ENCODE results near the gene COPZ1.

Gene COPZ1

GRCh38 chr12:54363047-54363446, 38.1 kb downstream of the COPZ1 start:
- Histone ChIP-seq H2BK5ac (ENCODE audit: low read length) (no peak overlapping the region), H3K4ac (ENCODE audit: low read depth, low read length) (no peak overlapping the region), H3K4me3 (ENCODE audit: low read length) (no peak overlapping the region), H3K56ac (ENCODE audit: low read length) (no peak overlapping the region), H2BK15ac (replicated peaks; ENCODE audit: low read depth) (no peak overlapping the region), H3K4me2 (ENCODE audit: low read length) (no peak overlapping the region), H2BK120ac (ENCODE audit: low read depth, low read length) (no peak overlapping the region), H3K79me1 (ENCODE audit: low read length) (no peaks in the 10 kb centered on the region), H4K5ac (ENCODE audit: low read length) (no peak overlapping the region), H3K79me2 (ENCODE audit: control insufficient read depth, insufficient read depth, low read length) (no peaks in the 10 kb centered on the region), H2AK5ac (ENCODE audit: low read length) (no peak overlapping the region), H3K27me3 (ENCODE audit: insufficient read depth, low read length, poor library complexity) (no peaks in the 10 kb centered on the region), H3K18ac (ENCODE audit: low read length) (no peak overlapping the region), H3K36me3 (ENCODE audit: control insufficient read depth, insufficient read depth, low read length) (no peaks in the 10 kb centered on the region), H3K9ac (ENCODE audit: low read length) (no peak overlapping the region), H3K27ac (ENCODE audit: low read depth, low read length) (no peak overlapping the region), H4K8ac (ENCODE audit: low read depth, low read length) (no peak overlapping the region), H3K23ac (ENCODE audit: low read length) (no peak overlapping the region), H3K4me1 (ENCODE audit: control insufficient read depth, low read depth, low read length) (no peaks in the 10 kb centered on the region)
- DNase-seq = no peak
- no CpG with 5 or more reads among the region's 8 CpGs for WGBS (ENCODE audit: extremely low coverage, insufficient coverage, low lambda C conversion rate)

GRCh38 chr12:54363618-54364017, 38.7 kb downstream of the COPZ1 start:
- Histone ChIP-seq H3K79me2 (ENCODE audit: control insufficient read depth, insufficient read depth, low read length) (no peaks in the 10 kb centered on the region), H3K36me3 (ENCODE audit: control insufficient read depth, insufficient read depth, low read length) (no peaks in the 10 kb centered on the region), H3K4me3 (ENCODE audit: low read length) (no peak overlapping the region), H3K23ac (ENCODE audit: low read length) (no peak overlapping the region), H2BK5ac (ENCODE audit: low read length) (no peak overlapping the region), H3K27ac (ENCODE audit: low read depth, low read length) (no peak overlapping the region), H3K9ac (ENCODE audit: low read length) (no peak overlapping the region), H3K56ac (ENCODE audit: low read length) (peak overlapping the region; percentile 3), H3K27me3 (ENCODE audit: insufficient read depth, low read length, poor library complexity) (no peaks in the 10 kb centered on the region), H3K4ac (ENCODE audit: low read depth, low read length) (no peak overlapping the region), H2AK5ac (ENCODE audit: low read length) (no peak overlapping the region), H4K5ac (ENCODE audit: low read length) (no peak overlapping the region), H3K79me1 (ENCODE audit: low read length) (no peaks in the 10 kb centered on the region), H2BK120ac (ENCODE audit: low read depth, low read length) (no peak overlapping the region), H2BK15ac (replicated peaks; ENCODE audit: low read depth) (no peak overlapping the region), H3K4me2 (ENCODE audit: low read length) (no peak overlapping the region), H4K8ac (ENCODE audit: low read depth, low read length) (no peak overlapping the region), H3K18ac (ENCODE audit: low read length) (no peak overlapping the region), H3K4me1 (ENCODE audit: control insufficient read depth, low read depth, low read length) (peaks cover 2% of the 10 kb centered on the region)
- no peak for DNase-seq
- no CpG with 5 or more reads among the region's 6 CpGs for WGBS (ENCODE audit: extremely low coverage, insufficient coverage, low lambda C conversion rate)

GRCh38 chr12:54364413-54364812, 39.5 kb downstream of the COPZ1 start, which contains the start of gene GPR84:
Gene GPR84, minus strand, starts transcription at chr12:54364486. Its CDS starts 635 bp downstream, at chr12:54363851.
- Histone ChIP-seq H2BK120ac (ENCODE audit: low read depth, low read length) (no peak within 1 kb of the TSS), H3K4me3 (ENCODE audit: low read length) (no peak within 1 kb of the TSS), H3K4ac (ENCODE audit: low read depth, low read length) (no peak within 1 kb of the TSS), H3K23ac (ENCODE audit: low read length) (no peak within 1 kb of the TSS), H3K27me3 (ENCODE audit: insufficient read depth, low read length, poor library complexity) (no peaks in the 10 kb centered on the region), H3K79me2 (ENCODE audit: control insufficient read depth, insufficient read depth, low read length) (no peaks in the 10 kb centered on the region), H3K4me1 (ENCODE audit: control insufficient read depth, low read depth, low read length) (peaks cover 3% of the 10 kb centered on the region), H4K8ac (ENCODE audit: low read depth, low read length) (no peak within 1 kb of the TSS), H4K5ac (ENCODE audit: low read length) (no peak within 1 kb of the TSS), H2BK5ac (ENCODE audit: low read length) (no peak within 1 kb of the TSS), H2AK5ac (ENCODE audit: low read length) (no peak within 1 kb of the TSS), H2BK15ac (replicated peaks; ENCODE audit: low read depth) (no peak within 1 kb of the TSS), H3K18ac (ENCODE audit: low read length) (no peak within 1 kb of the TSS), H3K27ac (ENCODE audit: low read depth, low read length) (no peak within 1 kb of the TSS), H3K9ac (ENCODE audit: low read length) (no peak within 1 kb of the TSS), H3K79me1 (ENCODE audit: low read length) (no peaks in the 10 kb centered on the region), H3K36me3 (ENCODE audit: control insufficient read depth, insufficient read depth, low read length) (no peaks in the 10 kb centered on the region), H3K4me2 (ENCODE audit: low read length) (no peak within 1 kb of the TSS), H3K56ac (ENCODE audit: low read length) (peak within 1 kb of the TSS; percentile 3)
- WGBS (ENCODE audit: extremely low coverage, insufficient coverage, low lambda C conversion rate) = no CpG with 5 or more reads among the region's 4 CpGs
- DNase-seq = no peak

GRCh38 chr12:54368025-54368708, 43.2 kb downstream of the COPZ1 start:
- H3K27ac ChIP-seq (ENCODE audit: low read depth, low read length) = no peak overlapping the region
- H3K79me2 ChIP-seq (ENCODE audit: control insufficient read depth, insufficient read depth, low read length) = no peaks in the 10 kb centered on the region
- H3K4me3 ChIP-seq (ENCODE audit: low read length) = no peak overlapping the region
- no peak for DNase-seq
- H3K4me1 ChIP-seq (ENCODE audit: control insufficient read depth, low read depth, low read length) = peaks cover 6% of the 10 kb centered on the region
- no peak overlapping the region for H2AK5ac ChIP-seq (ENCODE audit: low read length)
- no peak overlapping the region for H2BK5ac ChIP-seq (ENCODE audit: low read length)
- H2BK120ac ChIP-seq (ENCODE audit: low read depth, low read length) = no peak overlapping the region
- H3K4me2 ChIP-seq (ENCODE audit: low read length) = no peak overlapping the region
- H2BK15ac ChIP-seq (replicated peaks; ENCODE audit: low read depth) = no peak overlapping the region
- no CpG with 5 or more reads among the region's 5 CpGs for WGBS (ENCODE audit: extremely low coverage, insufficient coverage, low lambda C conversion rate)
- H3K36me3 ChIP-seq (ENCODE audit: control insufficient read depth, insufficient read depth, low read length) = no peaks in the 10 kb centered on the region
- H3K23ac ChIP-seq (ENCODE audit: low read length) = no peak overlapping the region
- H4K5ac ChIP-seq (ENCODE audit: low read length) = no peak overlapping the region
- peak overlapping the region; percentile 6 for H3K56ac ChIP-seq (ENCODE audit: low read length)
- H4K8ac ChIP-seq (ENCODE audit: low read depth, low read length) = no peak overlapping the region
- no peaks in the 10 kb centered on the region for H3K79me1 ChIP-seq (ENCODE audit: low read length)
- no peak overlapping the region for H3K9ac ChIP-seq (ENCODE audit: low read length)
- H3K18ac ChIP-seq (ENCODE audit: low read length) = no peak overlapping the region
- no peaks in the 10 kb centered on the region for H3K27me3 ChIP-seq (ENCODE audit: insufficient read depth, low read length, poor library complexity)
- no peak overlapping the region for H3K4ac ChIP-seq (ENCODE audit: low read depth, low read length)

- H3K27me3 ChIP-seq (ENCODE audit: insufficient read depth, low read length, poor library complexity) = no peaks in the 10 kb centered on the region
- H2BK5ac ChIP-seq (ENCODE audit: low read length) = no peak overlapping the region
- no peak overlapping the region for H3K4ac ChIP-seq (ENCODE audit: low read depth, low read length)
- H3K23ac ChIP-seq (ENCODE audit: low read length) = no peak overlapping the region
- no peak overlapping the region for H3K27ac ChIP-seq (ENCODE audit: low read depth, low read length)
- no peak overlapping the region for H2BK15ac ChIP-seq (replicated peaks; ENCODE audit: low read depth)
- H2BK120ac ChIP-seq (ENCODE audit: low read depth, low read length) = no peak overlapping the region
- H3K9ac ChIP-seq (ENCODE audit: low read length) = peak overlapping the region; percentile 40
- no peak overlapping the region for H3K18ac ChIP-seq (ENCODE audit: low read length)
- no peaks in the 10 kb centered on the region for H3K36me3 ChIP-seq (ENCODE audit: control insufficient read depth, insufficient read depth, low read length)
- no peak overlapping the region for H4K5ac ChIP-seq (ENCODE audit: low read length)
- peak overlapping the region; percentile 49 for H3K4me2 ChIP-seq (ENCODE audit: low read length)
- no peak overlapping the region for H3K4me3 ChIP-seq (ENCODE audit: low read length)
- H3K56ac ChIP-seq (ENCODE audit: low read length) = peak overlapping the region; percentile 74
- peak; percentile 80 for DNase-seq
- no peaks in the 10 kb centered on the region for H3K79me2 ChIP-seq (ENCODE audit: control insufficient read depth, insufficient read depth, low read length)
- H3K4me1 ChIP-seq (ENCODE audit: control insufficient read depth, low read depth, low read length) = peaks cover 6% of the 10 kb centered on the region
- no peak overlapping the region for H2AK5ac ChIP-seq (ENCODE audit: low read length)
- WGBS (ENCODE audit: extremely low coverage, insufficient coverage, low lambda C conversion rate) = no CpG with 5 or more reads among the region's 40 CpGs
- no peak overlapping the region for H4K8ac ChIP-seq (ENCODE audit: low read depth, low read length)
- H3K79me1 ChIP-seq (ENCODE audit: low read length) = no peaks in the 10 kb centered on the region
Observed at GRCh38 chr12:54368709-54369596, 44.0 kb downstream of the COPZ1 start.
